SK-N-MC (cell line): ENCODE measurements around the gene SPOCD1.

Source experiments
- DNase-seq: peaks from one replicate; pipeline ENCODE4 v3.0.0-alpha.2; 2011; ENCODE audit warnings: low read depth, low spot score
- H3K27ac ChIP-seq: fragments of 200-600 bp; sonication (generic); 2 replicates; pipeline ENCODE4 v1.5.1; 2016; ENCODE audit warnings: mixed run types
- H3K36me3 ChIP-seq: fragments of 200-600 bp; sonication (generic); 2 replicates; pipeline ENCODE4 v1.6.1; 2017; ENCODE audit warnings: antibody characterized with exemption, low read length, mixed read lengths; ENCODE audit not compliant: insufficient read depth
- H3K4me3 ChIP-seq: fragments of 200-600 bp; sonication (generic); 2 replicates; pipeline ENCODE4 v1.5.1; 2016
- H3K9ac ChIP-seq: fragments of 200-600 bp; sonication (generic); 2 replicates; pipeline ENCODE4 v1.8.0; 2017; ENCODE audit warnings: mixed run types, mixed read lengths; ENCODE audit not compliant: insufficient read length
- H3K9me3 ChIP-seq: fragments of 200-600 bp; sonication (generic); 2 replicates; pipeline ENCODE4 v1.6.1; 2017; ENCODE audit warnings: low read depth, mild to moderate bottlenecking, antibody characterized with exemption, low read length, moderate library complexity, mixed read lengths
- EZH2 ChIP-seq: fragments of 200-600 bp; sonication (generic); IDR thresholded peaks from one replicate; pipeline ENCODE4 v1.6.1; 2017; ENCODE audit warnings: antibody characterized with exemption
- FOXP2 ChIP-seq: optimal IDR thresholded peaks from 2 replicates; pipeline ENCODE3; 2011; ENCODE audit warnings: mild to moderate bottlenecking, moderate library complexity; ENCODE audit not compliant: insufficient read depth; ENCODE audit errors: extremely low read length, control extremely low read depth
- POLR2AphosphoS5 ChIP-seq: IDR thresholded peaks from 2 replicates; pipeline ENCODE4 v1.6.1; 2012; ENCODE audit warnings: mild to moderate bottlenecking, low read depth, low read length, borderline replicate concordance

Gene SPOCD1

DNA sequence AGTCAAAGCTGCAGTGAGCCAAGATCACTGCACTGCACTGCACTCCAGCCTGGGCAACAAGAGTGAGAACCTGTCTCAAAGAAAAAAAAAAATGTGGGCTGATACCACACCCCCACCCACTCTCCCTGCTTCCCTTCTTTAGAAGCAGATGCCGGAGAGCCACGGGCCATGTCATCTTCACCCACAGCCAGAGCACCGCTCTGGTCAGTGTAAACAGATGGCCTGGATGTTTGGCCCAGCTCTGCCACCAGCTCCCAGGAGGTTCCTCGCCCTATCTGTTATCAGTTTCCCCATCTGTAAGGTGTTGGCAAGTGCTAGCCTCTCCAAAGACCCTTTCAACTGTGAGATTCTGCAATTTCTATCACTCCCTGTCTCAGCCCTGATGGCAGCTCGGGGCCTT, 39.8 kb downstream of the SPOCD1 start:
- Histone ChIP-seq H3K9me3 (no peaks in the 10 kb centered on the region), H3K36me3 (no peaks in the 10 kb centered on the region)

DNA sequence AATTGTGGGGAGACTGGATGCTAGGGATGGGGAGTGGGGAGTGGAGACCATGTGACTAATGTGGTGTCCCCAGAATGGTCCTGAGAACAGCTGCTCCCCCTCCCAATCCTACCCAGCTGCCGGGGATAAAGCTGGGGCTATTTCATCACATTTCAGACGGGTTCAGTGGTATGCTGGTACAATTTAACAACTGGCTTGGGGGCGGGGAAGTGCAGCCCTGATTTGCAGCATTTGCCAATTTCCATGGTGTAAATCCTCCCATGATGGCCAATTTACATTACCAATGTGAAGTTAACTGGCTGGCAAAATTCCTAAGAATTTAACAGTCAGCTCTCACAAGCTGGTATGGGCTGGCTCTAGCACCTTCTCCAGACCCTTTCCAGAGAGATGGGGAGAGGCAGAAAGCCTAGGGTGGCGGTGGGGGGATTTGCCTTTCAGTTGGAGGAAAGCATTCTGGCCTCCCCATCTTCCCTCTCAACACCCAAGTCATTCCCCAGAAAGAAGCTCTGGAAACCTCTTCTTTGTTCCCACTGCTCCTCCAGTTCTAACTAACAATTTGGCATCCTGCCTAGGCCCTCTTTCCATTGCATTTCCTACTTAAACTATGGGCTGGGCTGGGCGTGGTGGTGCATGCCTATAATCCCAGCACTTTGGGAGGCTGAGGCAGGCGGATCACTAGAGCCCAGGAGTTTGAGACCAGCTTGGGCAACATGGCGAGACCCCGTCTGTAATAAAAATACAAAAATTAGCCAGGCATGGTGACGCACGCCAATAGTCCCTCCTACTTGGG, 40.4 kb downstream of the SPOCD1 start:
- TF ChIP-seq EZH2: no peak
- Histone ChIP-seq H3K36me3 (no peaks in the 10 kb centered on the region), H3K27ac (no peak overlapping the region)

More for the DNA sequence above, 39.8 kb downstream of the SPOCD1 start:
- no peak for TF ChIP-seq FOXP2
- TF ChIP-seq POLR2AphosphoS5: no peak
- no peak for TF ChIP-seq EZH2
- H3K27ac ChIP-seq: no peak overlapping the region
- no peak overlapping the region for H3K4me3 ChIP-seq
- H3K9ac ChIP-seq: no peak overlapping the region
- DNase-seq: no peak

DNA sequence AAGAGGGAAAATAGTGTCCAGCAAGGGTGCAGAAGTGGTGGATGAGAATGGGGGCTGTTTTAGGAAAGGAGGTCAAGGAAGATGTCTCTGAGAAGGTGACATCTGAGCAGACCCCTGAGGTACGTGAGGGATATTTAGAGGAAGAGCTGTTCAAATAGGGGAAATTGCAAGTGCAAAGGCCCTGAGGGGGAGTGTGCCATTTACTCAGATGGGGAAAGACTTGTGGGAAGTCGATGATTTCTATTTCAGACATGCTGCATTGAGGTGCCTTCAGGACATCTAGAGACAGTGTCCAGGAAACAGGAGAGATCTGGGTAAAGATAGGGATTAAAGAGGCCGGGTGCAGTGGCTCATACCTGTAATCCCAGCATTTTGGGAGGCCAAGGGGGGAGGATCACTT, 41.3 kb downstream of the SPOCD1 start:
- Histone ChIP-seq H3K27ac (no peak overlapping the region), H3K36me3 (no peaks in the 10 kb centered on the region), H3K9me3 (no peaks in the 10 kb centered on the region), H3K9ac (no peak overlapping the region), H3K4me3 (no peak overlapping the region)
- DNase-seq: no peak
- TF ChIP-seq EZH2 (no peak), POLR2AphosphoS5 (no peak), FOXP2 (no peak)

More for the DNA sequence above, 40.4 kb downstream of the SPOCD1 start:
- DNase-seq: no peak
- no peak overlapping the region for H3K4me3 ChIP-seq
- H3K9me3 ChIP-seq: no peaks in the 10 kb centered on the region
- no peak overlapping the region for H3K9ac ChIP-seq

DNA sequence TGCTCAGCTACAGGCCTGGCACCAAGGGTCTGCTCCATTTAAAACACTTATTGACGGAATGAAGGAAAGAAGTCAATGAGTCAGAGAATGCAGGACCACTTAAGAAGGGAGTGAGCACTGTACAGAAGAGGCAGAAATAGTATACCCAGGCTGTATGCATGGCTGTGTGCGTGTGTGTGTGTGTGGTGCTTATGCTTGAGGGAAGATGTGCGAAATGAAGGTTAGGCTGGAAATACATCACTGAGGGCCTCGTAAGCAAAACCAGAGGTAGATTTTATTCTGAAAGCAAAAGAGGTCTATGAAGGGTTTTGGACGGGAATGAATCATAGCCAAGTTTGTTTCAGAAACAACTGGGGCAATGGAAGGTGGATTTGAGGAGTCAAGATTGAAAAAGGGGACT, 42.0 kb downstream of the SPOCD1 start:
- DNase-seq: no peak
- H3K4me3 ChIP-seq: no peak overlapping the region
- H3K9me3 ChIP-seq: no peaks in the 10 kb centered on the region
- H3K27ac ChIP-seq: no peak overlapping the region
- H3K9ac ChIP-seq: no peak overlapping the region
- no peaks in the 10 kb centered on the region for H3K36me3 ChIP-seq
- TF ChIP-seq EZH2: no peak
- TF ChIP-seq FOXP2: no peak
- TF ChIP-seq POLR2AphosphoS5: no peak

DNA sequence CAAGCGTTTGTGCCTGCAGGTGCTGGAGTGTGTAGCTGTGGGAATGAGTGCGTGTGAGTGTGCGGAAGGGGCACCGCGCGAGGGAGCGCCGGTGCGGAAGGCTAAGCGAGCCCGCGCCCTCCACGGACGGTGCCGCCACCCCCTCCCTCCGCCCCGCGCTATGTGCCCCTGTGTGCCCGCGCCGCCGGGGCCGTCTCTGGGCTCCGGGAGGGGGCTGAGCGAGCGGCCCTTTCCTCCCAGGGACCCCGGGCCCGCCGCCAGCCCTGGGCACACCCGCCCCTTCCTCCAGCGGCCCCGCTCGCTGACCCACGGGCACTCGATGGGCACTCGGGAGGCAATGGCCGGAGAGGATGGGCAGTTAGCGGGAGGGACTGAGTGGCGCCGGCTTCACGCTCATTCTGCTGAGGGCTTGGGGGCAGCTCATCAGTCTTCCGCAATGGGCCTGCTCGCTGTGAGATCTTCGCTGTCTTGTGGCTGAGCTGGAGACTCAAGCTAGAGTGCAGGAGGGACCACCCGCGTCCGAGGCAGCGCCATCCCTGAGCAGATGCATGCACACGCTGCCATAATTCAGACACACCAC, 43.1 kb downstream of the SPOCD1 start:
- H3K9ac ChIP-seq: no peak overlapping the region
- H3K9me3 ChIP-seq: no peaks in the 10 kb centered on the region
- TF ChIP-seq EZH2: no peak
- no peak for TF ChIP-seq FOXP2
- no peak for TF ChIP-seq POLR2AphosphoS5
- H3K4me3 ChIP-seq: no peak overlapping the region
- DNase-seq: no peak
- H3K27ac ChIP-seq: no peak overlapping the region
- no peaks in the 10 kb centered on the region for H3K36me3 ChIP-seq

DNA sequence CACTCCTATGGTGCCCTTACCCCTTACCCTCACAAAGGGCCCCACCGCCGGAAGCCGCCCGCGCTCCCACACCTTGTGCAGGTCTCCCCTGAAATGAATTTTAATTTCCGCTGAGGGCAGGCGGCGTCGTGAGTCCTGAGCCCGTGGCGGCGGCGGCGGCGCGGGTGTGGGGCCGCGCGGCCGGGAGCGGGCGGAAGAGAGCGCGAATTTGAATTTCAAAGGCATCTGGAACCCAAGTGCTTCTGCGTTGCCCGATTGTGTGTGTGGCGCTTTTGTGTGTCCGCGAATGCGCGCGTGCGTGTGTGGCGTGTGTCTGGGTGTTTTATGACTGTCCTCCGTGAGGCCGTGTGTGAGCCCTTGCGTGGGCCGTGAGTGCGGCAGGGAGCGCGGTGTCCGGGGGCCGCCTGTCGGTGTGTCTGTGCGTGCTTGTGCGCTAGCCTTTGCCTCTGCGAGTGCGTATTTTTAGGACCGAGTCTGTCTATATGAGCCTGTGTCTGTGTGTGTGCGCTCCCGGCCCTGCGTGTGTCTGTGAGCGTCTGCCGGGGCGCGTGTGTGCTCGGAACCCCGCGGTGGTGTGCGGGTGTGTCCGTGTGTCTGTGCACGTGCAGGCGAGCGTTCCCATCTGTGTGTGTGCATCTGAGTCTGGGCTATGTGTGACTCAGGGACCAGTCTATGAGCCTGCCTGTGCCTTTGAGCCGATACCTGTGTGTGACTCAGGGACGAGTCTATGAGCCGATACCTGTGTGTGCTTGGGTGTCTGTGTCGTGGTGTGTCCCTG, 43.7 kb downstream of the SPOCD1 start:
- H3K9ac ChIP-seq: no peak overlapping the region
- H3K9me3 ChIP-seq: no peaks in the 10 kb centered on the region
- no peak overlapping the region for H3K4me3 ChIP-seq
- no peak for DNase-seq
- TF ChIP-seq POLR2AphosphoS5 (no peak), EZH2 (no peak), FOXP2 (no peak)
- no peak overlapping the region for H3K27ac ChIP-seq
- H3K36me3 ChIP-seq: no peaks in the 10 kb centered on the region

DNA sequence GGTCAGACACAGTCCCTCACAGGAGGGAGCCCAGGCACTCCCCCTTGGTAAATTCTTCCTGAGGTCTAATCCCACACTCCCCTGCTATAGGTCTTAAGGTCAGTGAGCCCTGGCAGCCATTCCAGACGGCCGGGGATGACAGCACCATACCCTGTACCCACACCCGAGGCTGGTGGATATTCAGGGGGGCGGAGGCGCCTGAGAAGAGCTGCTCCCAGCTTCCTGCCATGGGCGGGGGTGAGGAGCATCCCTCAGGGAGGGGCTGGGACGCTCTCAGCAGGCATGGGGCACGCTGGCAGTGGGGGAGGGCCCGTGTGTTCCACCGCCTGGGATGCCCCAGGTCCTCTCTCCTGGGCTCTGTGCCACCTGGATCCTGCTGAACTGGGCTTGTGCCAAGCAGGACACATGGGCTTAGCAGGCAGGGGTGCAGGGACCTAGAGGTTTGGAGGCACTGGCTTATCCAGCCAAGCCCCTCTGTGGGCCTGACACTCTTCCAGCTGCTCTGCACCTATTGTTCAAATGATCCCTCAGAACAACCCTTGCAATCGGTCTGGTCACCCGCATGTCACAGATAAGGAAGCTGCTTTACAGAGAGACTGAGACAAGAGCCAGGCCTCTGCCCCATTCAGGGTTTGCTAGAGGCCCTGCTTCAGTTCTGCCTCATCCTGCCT, 46.0 kb downstream of the SPOCD1 start:
- no peak overlapping the region for H3K9ac ChIP-seq
- H3K36me3 ChIP-seq: no peaks in the 10 kb centered on the region
- H3K9me3 ChIP-seq: no peaks in the 10 kb centered on the region
- TF ChIP-seq FOXP2 (no peak), EZH2 (no peak), POLR2AphosphoS5 (no peak)
- DNase-seq: no peak
- no peak overlapping the region for H3K4me3 ChIP-seq
- no peak overlapping the region for H3K27ac ChIP-seq
